ENCODE results near the gene ASAH2B.
A peak's percentile ranks its signal among the peaks of the same experiment; 100 is the strongest.
"Not testable (repeated sequence)": the region's sequence is repeated elsewhere in the genome, so short reads cannot be mapped to it uniquely, and the experiment has no call there.

Gene ASAH2B

GRCh38 chr10:50739618-50740292, at the start of gene ASAH2B:
ASAH2B (plus strand) TSS chr10:50739936; CDS start chr10:50745131, 5,195 bp downstream.
- peak; percentile 86 for DNase-seq (ENCODE audit: low read depth, low spot score)

GRCh38 chr10:50697819-50698218, 41.9 kb upstream of the ASAH2B start:
- not testable (repeated sequence) for DNase-seq (ENCODE audit: low read depth, low spot score)

GRCh38 chr10:50701947-50702346, 37.8 kb upstream of the ASAH2B start:
- DNase-seq (ENCODE audit: low read depth, low spot score) = not testable (repeated sequence)

- DNase-seq (ENCODE audit: low read depth, low spot score) = not testable (repeated sequence)
Measured at GRCh38 chr10:50702997-50703396, 36.7 kb upstream of the ASAH2B start.

GRCh38 chr10:50704436-50705079, 35.2 kb upstream of the ASAH2B start:
- DNase-seq (ENCODE audit: low read depth, low spot score) = not testable (repeated sequence)

GRCh38 chr10:50706006-50706405, 33.7 kb upstream of the ASAH2B start:
- not testable (repeated sequence) for DNase-seq (ENCODE audit: low read depth, low spot score)

- peak; percentile 6 for DNase-seq (ENCODE audit: low read depth, low spot score)
Measured at GRCh38 chr10:50710241-50710640, 29.5 kb upstream of the ASAH2B start.

- not testable (repeated sequence) for DNase-seq (ENCODE audit: low read depth, low spot score)
Measured at GRCh38 chr10:50723812-50724211, 15.9 kb upstream of the ASAH2B start.

GRCh38 chr10:50728112-50728511, 11.6 kb upstream of the ASAH2B start:
- not testable (repeated sequence) for DNase-seq (ENCODE audit: low read depth, low spot score)

GRCh38 chr10:50738987-50739617, 634 bp upstream of the ASAH2B start:
- peak; percentile 12 for DNase-seq (ENCODE audit: low read depth, low spot score)

GRCh38 chr10:50740293-50740648, 535 bp downstream of the ASAH2B start:
- no peak for DNase-seq (ENCODE audit: low read depth, low spot score)

- not testable (repeated sequence) for DNase-seq (ENCODE audit: low read depth, low spot score)
Measured at GRCh38 chr10:50742820-50743219, 3.1 kb downstream of the ASAH2B start.

GRCh38 chr10:50766774-50767513, 27.2 kb downstream of the ASAH2B start:
- DNase-seq (ENCODE audit: low read depth, low spot score) = not testable (repeated sequence)

GRCh38 chr10:50772042-50772441, 32.3 kb downstream of the ASAH2B start:
- DNase-seq (ENCODE audit: low read depth, low spot score) = not testable (repeated sequence)

- DNase-seq (ENCODE audit: low read depth, low spot score) = not testable (repeated sequence)
Measured at GRCh38 chr10:50774868-50775267, 35.1 kb downstream of the ASAH2B start.

GRCh38 chr10:50780036-50780435, 40.3 kb downstream of the ASAH2B start:
- not testable (repeated sequence) for DNase-seq (ENCODE audit: low read depth, low spot score)

- DNase-seq (ENCODE audit: low read depth, low spot score) = not testable (repeated sequence)
Measured at GRCh38 chr10:50782017-50782416, 42.3 kb downstream of the ASAH2B start.

GRCh38 chr10:50787962-50788361, 48.2 kb downstream of the ASAH2B start:
- peak; percentile 50 for DNase-seq (ENCODE audit: low read depth, low spot score)

- no peak for DNase-seq (ENCODE audit: low read depth, low spot score)
Measured at GRCh38 chr10:50788951-50789945, 49.5 kb downstream of the ASAH2B start.

- no peak for DNase-seq (ENCODE audit: low read depth, low spot score)
Measured at GRCh38 chr10:50794490-50794889, 54.8 kb downstream of the ASAH2B start.

- DNase-seq (ENCODE audit: low read depth, low spot score) = no peak
Measured at GRCh38 chr10:50796693-50797092, 57.0 kb downstream of the ASAH2B start.

Data from ELF-1 (cell line).